K562 treated with DMSO at 1 percent for 48 hours (cell line): ENCODE results near the gene MRPL9. TPM values are rescaled to one million over a fixed set of nuclear protein-coding genes. Genes with fewer than 3 reads are reported as not detected.

Experiments
- total RNA-seq: library from RNA; unstranded; fragments of 300-600 nt; gene quantifications from 2 replicates; pipeline ENCODE4 v1.2.3, GENCODE V29; 2022; ENCODE audit warnings: low replicate concordance; ENCODE audit errors: extremely low read depth

The MRPL9 gene
- total RNA-seq = not detected in 2 replicates

GRCh38 chr1:151762941-151763921, at the start of gene MRPL9:
Gene MRPL9, minus strand, starts transcription at chr1:151763496. Its CDS starts 17 bp downstream, at chr1:151763479.

GRCh38 chr1:151805066-151805820, 41.9 kb upstream of the MRPL9 start, which contains the start of gene LINGO4:
Gene LINGO4, minus strand, starts transcription at chr1:151805419. Its CDS starts 2,715 bp downstream, at chr1:151802704.

GRCh38 chr1:151790071-151790939, 27.0 kb upstream of the MRPL9 start, which contains the start of gene TDRKH:
Gene TDRKH, minus strand, starts transcription at chr1:151790500. Its CDS starts 7,478 bp downstream, at chr1:151783022.

GRCh38 chr1:151720974-151721787, 42.1 kb downstream of the MRPL9 start, which contains the start of gene RIIAD1:
Gene RIIAD1, plus strand, starts transcription at chr1:151721522. Its CDS starts 15 bp downstream, at chr1:151721537.

GRCh38 chr1:151716771-151717631, 46.3 kb downstream of the MRPL9 start, which contains the start of gene CELF3:
Gene CELF3, minus strand, starts transcription at chr1:151716803. Its CDS starts 783 bp downstream, at chr1:151716020.

Other genes starting within 250 kb of the MRPL9 start
- not detected in 2 replicates for gene TUFT1, start 223.2 kb downstream of the MRPL9 start, total RNA-seq
- not detected in 2 replicates for gene SNX27, start 151.4 kb downstream of the MRPL9 start, total RNA-seq
- not detected in 2 replicates for gene CELF3, start 46.7 kb downstream of the MRPL9 start, total RNA-seq
- gene RIIAD1, start 42.0 kb downstream of the MRPL9 start, total RNA-seq = not detected in 2 replicates
- gene TDRKH, start 27.0 kb upstream of the MRPL9 start, total RNA-seq = not detected in 2 replicates
- not detected in 2 replicates for gene LINGO4, start 41.9 kb upstream of the MRPL9 start, total RNA-seq
- not detected in 2 replicates for gene RORC, start 68.3 kb upstream of the MRPL9 start, total RNA-seq
- gene C2CD4D, start 76.3 kb upstream of the MRPL9 start, total RNA-seq = not detected in 2 replicates
- not detected in 2 replicates for gene THEM5, start 90.2 kb upstream of the MRPL9 start, total RNA-seq
- not detected in 2 replicates for gene THEM4, start 146.0 kb upstream of the MRPL9 start, total RNA-seq
- gene S100A10, start 230.4 kb upstream of the MRPL9 start, total RNA-seq = not detected in 2 replicates